Thyroid gland (tissue), 4 donors: Measurements from ENCODE around the gene PYGO1.

Source experiments
- CTCF ChIP-seq, 6 experiments: fragments of 200-600 bp in 3 of 6; fragments of 450-650 bp in 3 of 6; sonication (generic) in 3 of 6; IDR thresholded peaks; one replicate each; pipeline ENCODE4 v1.5.1; 2016 to 2019; ENCODE audit warnings: antibody characterized with exemption in 6 of 6, mild to moderate bottlenecking in 2 of 6, inconsistent platforms in 1 of 6, moderate library complexity in 1 of 6
- POLR2A ChIP-seq, 2 donors: fragments of 450-650 bp; IDR thresholded peaks; one replicate each; pipeline ENCODE4 v1.6.1; 2017; ENCODE audit warnings: antibody characterized with exemption in 2 of 2, mild to moderate bottlenecking in 2 of 2, moderate library complexity in 1 of 2

GRCh38 chr15:55587321-55588069, 650 bp downstream of the PYGO1 start:
- TF ChIP-seq CTCF (IDR thresholded peaks at IDR 0.05) (no peak), POLR2A (IDR thresholded peaks at IDR 0.05) (no peak)
